Activated naive CD8-positive, alpha-beta T cell treated with anti-CD3 and anti-CD28 coated beads, Interleukin-2, amount 50 U/mL, for 24 hours (primary cell): Measurements from ENCODE around the gene ASB5.
"Not testable (repeated sequence)": the region's sequence is repeated elsewhere in the genome, so short reads cannot be mapped to it uniquely, and the experiment has no call there.

ENCODE experiments used
- ATAC-seq: fragments of 150-1000 bp; cut with Tn5 transposase; one replicate; pipeline ENCODE4 v1.10.0; 2021
- DNase-seq: peaks from one replicate; pipeline ENCODE4 v3.0.0; 2021
- H3K27ac Mint-ChIP-seq: one replicate; pipeline ENCODE4 v1.8.0; 2021; ENCODE audit warnings: mild to moderate bottlenecking, mixed read lengths
- H3K27me3 Mint-ChIP-seq: one replicate; pipeline ENCODE4 v1.8.0; 2021; ENCODE audit warnings: mixed read lengths
- H3K36me3 Mint-ChIP-seq: one replicate; pipeline ENCODE4 v1.8.0; 2021; ENCODE audit warnings: low read depth, mixed read lengths
- H3K4me1 Mint-ChIP-seq: one replicate; pipeline ENCODE4 v1.8.0; 2021; ENCODE audit warnings: mixed read lengths
- H3K4me3 Mint-ChIP-seq: one replicate; pipeline ENCODE4 v1.8.0; 2021; ENCODE audit warnings: mild to moderate bottlenecking, moderate library complexity, mixed read lengths
- H3K9me3 Mint-ChIP-seq: one replicate; pipeline ENCODE4 v1.8.0; 2021; ENCODE audit warnings: mixed read lengths

ASB5 gene

DNA sequence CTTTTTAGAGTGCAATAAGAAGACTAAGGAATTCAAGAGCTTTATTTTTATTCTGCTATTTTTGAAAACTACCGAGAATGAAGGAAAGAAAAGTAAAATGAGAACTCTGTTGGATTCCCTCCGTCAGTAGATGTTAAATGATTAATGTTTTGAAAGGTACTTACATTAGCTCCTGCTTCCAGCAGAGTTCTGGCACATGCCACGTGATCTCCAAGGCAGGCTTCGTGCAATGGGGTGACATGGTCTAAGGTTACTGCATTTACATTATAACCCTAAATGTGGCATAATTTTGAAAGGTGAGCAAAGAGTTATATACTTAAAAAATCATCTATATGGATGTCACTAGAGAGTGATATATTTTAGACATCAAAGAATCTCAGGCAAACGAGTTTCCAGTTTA lies 46.9 kb downstream of the ASB5 start:
- ATAC-seq (no peak), DNase-seq (no peak)
- Mint-ChIP-seq H3K27ac (no peak overlapping the region), H3K9me3 (no peaks in the 10 kb centered on the region), H3K27me3 (peaks cover 15% of the 10 kb centered on the region), H3K4me1 (no peaks in the 10 kb centered on the region), H3K4me3 (no peak overlapping the region), H3K36me3 (no peaks in the 10 kb centered on the region)

DNA sequence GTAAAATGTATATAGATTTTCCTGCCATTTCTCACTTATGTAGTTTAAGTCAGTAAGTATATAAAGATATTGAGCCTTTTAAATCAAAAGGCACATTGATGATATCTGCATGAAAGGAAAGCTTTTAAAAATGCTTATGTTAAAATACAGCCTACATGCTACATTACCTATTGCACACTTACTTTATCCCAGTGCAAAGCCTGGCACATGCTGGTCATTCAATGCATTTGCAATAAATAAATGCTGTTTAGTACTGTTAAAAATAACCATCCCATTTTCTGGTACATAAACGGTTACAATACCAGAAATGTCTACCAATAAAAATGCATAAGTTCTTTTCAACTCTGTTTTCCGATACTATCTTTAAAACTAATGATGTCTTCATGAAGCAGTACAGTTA lies 51.5 kb downstream of the ASB5 start:
- Mint-ChIP-seq H3K27ac (no peak overlapping the region), H3K4me3 (no peak overlapping the region), H3K27me3 (peaks cover 4% of the 10 kb centered on the region), H3K36me3 (no peaks in the 10 kb centered on the region), H3K4me1 (no peaks in the 10 kb centered on the region), H3K9me3 (no peaks in the 10 kb centered on the region)
- DNase-seq, result no peak
- no peak for ATAC-seq

DNA sequence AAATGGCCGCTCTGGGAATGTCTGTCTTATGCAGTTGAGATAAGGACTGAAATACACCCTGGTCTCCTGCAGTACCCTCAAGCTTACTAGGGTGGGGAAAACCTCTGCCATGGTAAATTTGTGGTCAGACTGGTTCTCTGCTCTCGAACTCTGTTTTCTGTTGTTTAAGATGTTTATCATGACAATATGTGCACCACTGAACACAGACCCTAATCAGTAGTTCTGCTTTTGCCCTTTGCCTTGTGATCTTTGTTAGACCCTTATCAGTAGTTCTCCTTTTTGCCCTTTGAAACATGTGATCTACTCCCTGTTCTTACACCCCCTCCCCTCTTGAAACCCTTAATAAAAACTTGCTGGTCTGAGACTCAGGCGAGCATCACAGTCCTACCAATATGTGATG lies 56.7 kb downstream of the ASB5 start:
- not testable (repeated sequence) for ATAC-seq, H3K4me3 Mint-ChIP-seq, DNase-seq, H3K36me3 Mint-ChIP-seq, H3K9me3 Mint-ChIP-seq, H3K4me1 Mint-ChIP-seq, H3K27ac Mint-ChIP-seq
- H3K27me3 Mint-ChIP-seq, result peaks cover 16% of the 10 kb centered on the region

DNA sequence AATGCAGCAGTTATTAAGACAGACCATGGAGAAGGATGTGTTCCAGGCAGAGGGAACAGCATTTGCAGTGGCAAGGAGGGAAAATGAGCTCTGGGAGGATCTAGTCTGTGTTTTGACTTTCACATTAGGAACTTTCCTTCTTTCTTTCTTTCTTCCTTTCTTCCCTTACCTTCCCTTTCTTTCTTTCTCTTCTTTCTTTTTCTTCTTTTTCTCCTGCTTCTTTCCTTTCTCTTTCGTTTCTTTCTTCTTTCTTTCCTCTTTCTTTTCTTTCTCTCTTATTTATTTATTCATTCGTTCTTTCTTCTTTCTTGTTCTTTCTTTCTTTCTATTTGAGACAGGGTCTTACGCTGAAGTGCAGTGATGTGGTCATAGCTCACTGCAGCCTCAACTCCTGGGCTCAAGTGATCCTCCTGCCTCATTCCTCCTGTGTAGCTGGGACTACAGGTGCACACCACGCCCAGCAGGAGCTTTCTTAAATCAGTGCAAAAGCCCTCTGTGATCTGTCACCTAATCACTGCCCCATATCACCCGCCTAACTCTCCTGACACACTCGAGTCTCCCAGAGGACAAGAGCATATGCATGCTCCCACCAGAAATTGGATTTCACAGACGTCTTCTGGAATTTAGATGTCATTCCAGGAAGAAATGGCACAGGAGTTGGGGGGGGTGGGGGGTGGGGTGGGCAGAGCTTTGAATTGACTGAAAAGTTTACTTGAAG lies 58.3 kb downstream of the ASB5 start:
- no peak for ATAC-seq
- DNase-seq, result no peak
- H3K27ac Mint-ChIP-seq, result no peak overlapping the region
- no peaks in the 10 kb centered on the region for H3K9me3 Mint-ChIP-seq
- H3K4me3 Mint-ChIP-seq, result no peak overlapping the region
- H3K27me3 Mint-ChIP-seq, result peaks cover 21% of the 10 kb centered on the region
- H3K36me3 Mint-ChIP-seq, result no peaks in the 10 kb centered on the region
- H3K4me1 Mint-ChIP-seq, result no peaks in the 10 kb centered on the region

DNA sequence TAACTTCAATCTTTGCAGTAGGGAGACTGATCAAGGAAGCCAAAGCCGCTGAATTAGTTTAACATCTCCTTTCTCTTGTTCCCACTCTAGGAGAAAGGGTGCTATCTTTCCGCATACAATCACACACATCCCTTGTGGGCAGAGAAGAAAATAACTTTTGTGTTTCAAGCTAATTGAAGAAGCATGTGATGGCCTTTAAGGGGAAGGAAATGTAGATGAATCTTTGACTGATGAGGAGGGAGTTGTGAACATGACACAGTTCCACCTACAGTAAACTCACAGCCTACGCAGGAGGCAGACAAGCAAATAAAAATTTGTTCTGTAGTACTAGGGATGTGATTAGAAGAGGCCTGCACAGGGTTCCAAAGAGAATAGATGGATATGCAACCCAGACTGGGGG lies 58.9 kb downstream of the ASB5 start:
- DNase-seq (no peak), ATAC-seq (no peak)
- Mint-ChIP-seq H3K4me3 (no peak overlapping the region), H3K9me3 (no peaks in the 10 kb centered on the region), H3K4me1 (no peaks in the 10 kb centered on the region), H3K27me3 (peaks cover 23% of the 10 kb centered on the region), H3K36me3 (no peaks in the 10 kb centered on the region), H3K27ac (no peak overlapping the region)

DNA sequence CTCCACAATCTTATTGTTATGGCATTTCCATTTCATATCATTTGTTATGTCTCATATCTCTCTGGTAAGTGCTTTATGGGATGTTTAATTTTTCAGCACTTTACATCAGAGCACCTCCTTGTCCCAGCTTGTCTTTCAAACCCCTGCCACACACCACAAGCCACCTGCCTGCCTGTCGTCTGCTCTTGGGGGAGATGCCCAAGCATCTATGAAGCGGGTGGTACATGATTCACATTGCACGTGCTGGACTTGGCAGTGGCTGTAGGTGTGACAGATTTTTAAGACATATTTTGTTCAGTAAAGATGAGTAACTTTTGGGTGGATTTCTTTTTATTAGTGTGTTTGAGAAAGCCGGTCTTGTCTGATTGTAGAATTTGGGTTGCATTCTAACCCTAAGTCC lies 59.5 kb downstream of the ASB5 start:
- no peak for ATAC-seq
- Mint-ChIP-seq H3K36me3 (no peaks in the 10 kb centered on the region), H3K4me3 (no peak overlapping the region), H3K27ac (no peak overlapping the region), H3K27me3 (peaks cover 23% of the 10 kb centered on the region), H3K9me3 (no peaks in the 10 kb centered on the region), H3K4me1 (no peaks in the 10 kb centered on the region)
- no peak for DNase-seq

DNA sequence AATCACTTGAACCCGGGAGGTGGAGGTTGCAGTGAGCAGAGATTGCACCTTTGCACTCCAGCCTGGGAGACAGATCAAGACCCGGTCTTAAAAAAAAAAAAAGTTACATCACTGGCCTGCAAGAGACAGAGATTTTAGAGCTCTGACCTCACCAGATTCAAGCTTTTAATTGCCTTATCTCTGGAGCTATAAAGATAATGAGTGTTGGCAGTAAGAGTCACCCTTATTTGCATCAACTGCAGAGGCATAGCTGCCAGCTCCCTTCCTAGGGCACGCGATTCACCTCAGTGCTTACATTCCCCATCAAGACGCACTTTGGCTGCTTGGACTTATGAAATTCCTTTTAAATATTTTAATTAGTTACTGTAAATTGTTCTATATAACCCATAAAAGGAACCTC lies 61.2 kb downstream of the ASB5 start:
- H3K27ac Mint-ChIP-seq, result no peak overlapping the region
- H3K4me1 Mint-ChIP-seq, result peaks cover 2% of the 10 kb centered on the region
- ATAC-seq, result no peak
- H3K27me3 Mint-ChIP-seq, result peaks cover 25% of the 10 kb centered on the region
- H3K36me3 Mint-ChIP-seq, result no peaks in the 10 kb centered on the region
- no peak for DNase-seq
- no peaks in the 10 kb centered on the region for H3K9me3 Mint-ChIP-seq
- H3K4me3 Mint-ChIP-seq, result no peak overlapping the region

DNA sequence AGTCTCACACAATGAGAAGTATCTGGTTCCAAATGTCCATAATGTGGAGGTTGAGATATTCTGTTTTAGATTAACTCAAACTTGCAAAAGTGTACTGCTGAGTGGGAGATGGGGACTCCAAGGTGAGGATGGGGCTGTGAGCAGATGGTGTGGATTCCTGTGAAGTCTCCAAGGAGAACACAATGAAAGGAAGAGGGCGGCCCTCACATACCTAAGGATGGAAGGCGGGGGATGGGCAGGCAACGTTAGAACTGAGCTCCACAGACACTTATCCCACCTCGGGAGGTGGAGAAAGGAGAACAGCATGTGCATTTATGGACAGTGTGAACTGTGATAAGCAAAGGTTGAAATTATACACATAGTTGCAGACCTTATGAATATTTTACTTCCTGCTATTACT lies 63.7 kb downstream of the ASB5 start:
- Mint-ChIP-seq H3K4me1 (peaks cover 5% of the 10 kb centered on the region), H3K36me3 (no peaks in the 10 kb centered on the region), H3K27ac (no peak overlapping the region), H3K4me3 (no peak overlapping the region), H3K9me3 (no peaks in the 10 kb centered on the region), H3K27me3 (peaks cover 21% of the 10 kb centered on the region)
- ATAC-seq (no peak), DNase-seq (no peak)

DNA sequence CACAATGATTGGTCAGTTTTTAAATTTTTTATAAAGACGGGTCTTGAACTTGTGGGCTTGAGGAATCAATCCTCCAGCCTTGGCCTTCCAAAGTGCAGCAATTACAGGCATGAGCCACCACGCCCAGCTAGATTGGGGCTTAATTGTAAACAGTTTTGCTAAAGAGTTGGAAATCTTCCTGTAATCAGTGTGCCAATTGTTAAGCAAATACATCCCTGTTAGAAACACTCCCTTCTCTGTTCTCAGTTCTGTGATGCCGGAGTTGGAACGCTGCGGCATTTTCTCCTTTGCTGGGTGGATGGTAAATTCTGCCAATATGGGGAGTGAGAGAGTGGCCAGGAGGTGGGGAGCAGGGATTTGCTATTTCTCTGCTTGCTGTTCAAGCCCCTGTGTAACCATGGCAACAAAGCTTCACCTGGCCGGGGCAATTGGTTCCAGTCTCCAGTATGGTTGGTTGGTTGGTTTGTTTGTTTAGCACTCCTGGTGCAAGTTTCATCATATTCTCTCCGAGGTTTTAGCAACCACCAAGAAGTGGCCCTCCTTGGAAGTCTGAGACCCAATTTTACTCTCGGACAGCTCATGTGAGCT lies 70.6 kb downstream of the ASB5 start:
- no peak for ATAC-seq
- no peak for DNase-seq
- Mint-ChIP-seq H3K36me3 (peaks cover 4% of the 10 kb centered on the region), H3K27me3 (peaks cover 6% of the 10 kb centered on the region), H3K27ac (no peak overlapping the region), H3K4me1 (peaks cover 37% of the 10 kb centered on the region), H3K9me3 (no peaks in the 10 kb centered on the region), H3K4me3 (no peak overlapping the region)

DNA sequence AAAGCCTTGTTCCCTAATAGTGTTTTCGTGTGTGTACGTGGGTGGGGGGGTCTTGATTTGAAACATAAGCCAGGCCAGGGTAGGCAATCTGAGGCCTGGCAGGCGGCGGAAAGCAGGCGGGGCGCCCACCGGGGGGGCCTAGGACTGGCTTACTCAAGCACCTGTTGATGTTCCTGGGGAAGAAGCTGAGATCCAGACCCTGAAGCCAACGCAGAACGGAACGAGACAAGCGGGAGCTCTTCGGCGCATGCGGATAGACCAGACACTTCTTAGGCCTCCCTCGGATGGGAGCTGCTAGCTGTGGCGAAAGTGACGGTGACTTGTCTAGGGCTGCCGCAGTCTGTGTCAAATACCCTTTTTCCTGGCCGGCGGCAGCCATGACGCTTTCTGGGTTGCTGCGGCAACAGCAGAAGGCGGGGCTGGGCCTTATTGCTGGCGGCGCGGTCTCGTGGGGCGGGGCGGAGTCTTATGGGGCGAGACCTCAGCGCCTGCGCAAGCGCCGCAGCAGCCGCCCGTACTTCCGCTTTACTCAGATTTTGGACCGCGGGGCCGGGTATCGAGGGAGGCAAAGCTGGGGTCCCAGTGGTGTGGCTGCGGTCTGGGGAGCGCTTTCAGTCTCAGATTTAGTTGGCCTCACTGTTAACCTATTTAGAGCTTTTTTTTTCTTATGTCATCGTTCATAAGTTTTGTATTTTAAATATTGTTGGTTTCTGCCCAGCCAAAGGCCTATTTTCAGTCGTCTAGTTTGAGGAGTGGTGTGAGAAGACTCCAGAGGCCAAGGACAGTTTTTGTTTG lies 73.6 kb downstream of the ASB5 start, which contains the start of gene SPATA4:
Gene SPATA4, minus strand, starts transcription at position 402 of the 795 bp plus-strand sequence. Its CDS starts 23 bp downstream, at position 379.
- Mint-ChIP-seq H3K27me3 (peaks cover 27% of the 10 kb centered on the region), H3K36me3 (peaks cover 4% of the 10 kb centered on the region), H3K4me1 (peaks cover 42% of the 10 kb centered on the region), H3K9me3 (no peaks in the 10 kb centered on the region), H3K27ac (peak within 1 kb of the TSS; percentile 86), H3K4me3 (peak within 1 kb of the TSS; percentile 80)
- DNase-seq (peak; percentile 94), ATAC-seq (peak; percentile 82)

DNA sequence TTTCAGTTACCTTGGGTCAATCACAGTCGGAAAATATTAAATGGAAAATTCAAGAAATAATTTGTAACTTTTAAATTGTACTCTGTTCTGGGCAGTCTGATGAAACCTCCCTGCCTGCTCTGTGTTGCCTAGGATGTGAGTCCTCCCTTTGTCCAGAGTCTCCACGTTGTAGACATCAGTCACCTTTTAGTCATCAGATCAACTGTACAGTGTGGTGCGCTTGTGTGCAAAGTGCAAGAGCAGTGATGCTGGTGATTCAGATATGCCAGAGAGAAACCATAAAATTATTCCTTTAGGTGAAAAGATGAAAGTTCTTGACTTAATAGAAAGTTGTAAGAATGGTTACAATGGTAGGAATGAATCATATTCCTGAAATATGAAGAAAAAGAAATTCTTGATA lies 75.1 kb downstream of the ASB5 start:
- H3K4me1 Mint-ChIP-seq, result peaks cover 42% of the 10 kb centered on the region
- H3K27ac Mint-ChIP-seq, result peak overlapping the region; percentile 86
- peak overlapping the region; percentile 32 for H3K4me3 Mint-ChIP-seq
- H3K9me3 Mint-ChIP-seq, result no peaks in the 10 kb centered on the region
- DNase-seq (peak; percentile 40), ATAC-seq (peak; percentile 92)
- H3K36me3 Mint-ChIP-seq, result peaks cover 4% of the 10 kb centered on the region
- peaks cover 37% of the 10 kb centered on the region for H3K27me3 Mint-ChIP-seq

DNA sequence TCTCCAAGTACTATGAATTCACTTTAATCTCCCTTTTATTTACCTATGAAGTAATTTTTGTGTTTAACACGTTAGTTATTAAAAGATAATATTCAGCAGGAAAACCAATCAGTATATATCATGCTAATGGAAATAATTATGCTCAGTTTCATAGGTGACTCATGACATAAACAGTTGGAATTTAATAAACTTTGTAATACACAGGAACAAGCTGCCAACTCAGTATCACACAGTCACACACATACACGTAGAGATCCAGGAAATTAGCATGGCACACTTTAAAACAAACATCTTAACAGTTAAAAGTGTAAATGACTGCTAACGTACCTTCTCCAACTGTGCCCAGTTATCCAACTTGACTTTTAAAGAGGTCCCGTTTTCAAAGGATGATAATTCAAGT lies 75.9 kb downstream of the ASB5 start:
- no peak for DNase-seq

DNA sequence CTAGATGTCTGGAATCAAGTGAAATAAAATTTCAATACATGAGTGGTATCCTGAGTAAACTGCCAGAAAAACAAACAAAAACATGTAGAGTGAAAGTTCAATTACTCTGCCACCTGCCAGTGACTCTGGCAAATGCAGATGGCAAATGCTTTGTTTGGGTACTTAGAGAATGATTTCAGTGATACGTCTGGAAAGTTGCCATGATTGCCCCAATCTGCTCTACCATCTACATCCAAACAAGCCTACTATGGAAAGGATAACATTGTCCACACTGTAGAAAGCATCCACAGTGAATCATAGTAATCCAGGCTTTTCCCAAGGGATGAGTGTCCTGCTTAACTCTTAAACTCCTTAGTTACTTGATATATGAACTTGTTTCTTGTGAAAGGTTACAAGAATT lies 77.0 kb downstream of the ASB5 start:
- DNase-seq, result no peak
- H3K27me3 Mint-ChIP-seq, result peaks cover 40% of the 10 kb centered on the region
- H3K9me3 Mint-ChIP-seq, result no peaks in the 10 kb centered on the region
- no peak overlapping the region for H3K27ac Mint-ChIP-seq
- peaks cover 4% of the 10 kb centered on the region for H3K36me3 Mint-ChIP-seq
- peaks cover 44% of the 10 kb centered on the region for H3K4me1 Mint-ChIP-seq
- ATAC-seq, result no peak
- H3K4me3 Mint-ChIP-seq, result no peak overlapping the region

More for the DNA sequence above, 75.9 kb downstream of the ASB5 start:
- H3K4me3 Mint-ChIP-seq, result no peak overlapping the region
- peaks cover 4% of the 10 kb centered on the region for H3K36me3 Mint-ChIP-seq
- peaks cover 40% of the 10 kb centered on the region for H3K27me3 Mint-ChIP-seq
- H3K4me1 Mint-ChIP-seq, result peaks cover 42% of the 10 kb centered on the region
- no peak overlapping the region for H3K27ac Mint-ChIP-seq
- H3K9me3 Mint-ChIP-seq, result no peaks in the 10 kb centered on the region
- no peak for ATAC-seq

DNA sequence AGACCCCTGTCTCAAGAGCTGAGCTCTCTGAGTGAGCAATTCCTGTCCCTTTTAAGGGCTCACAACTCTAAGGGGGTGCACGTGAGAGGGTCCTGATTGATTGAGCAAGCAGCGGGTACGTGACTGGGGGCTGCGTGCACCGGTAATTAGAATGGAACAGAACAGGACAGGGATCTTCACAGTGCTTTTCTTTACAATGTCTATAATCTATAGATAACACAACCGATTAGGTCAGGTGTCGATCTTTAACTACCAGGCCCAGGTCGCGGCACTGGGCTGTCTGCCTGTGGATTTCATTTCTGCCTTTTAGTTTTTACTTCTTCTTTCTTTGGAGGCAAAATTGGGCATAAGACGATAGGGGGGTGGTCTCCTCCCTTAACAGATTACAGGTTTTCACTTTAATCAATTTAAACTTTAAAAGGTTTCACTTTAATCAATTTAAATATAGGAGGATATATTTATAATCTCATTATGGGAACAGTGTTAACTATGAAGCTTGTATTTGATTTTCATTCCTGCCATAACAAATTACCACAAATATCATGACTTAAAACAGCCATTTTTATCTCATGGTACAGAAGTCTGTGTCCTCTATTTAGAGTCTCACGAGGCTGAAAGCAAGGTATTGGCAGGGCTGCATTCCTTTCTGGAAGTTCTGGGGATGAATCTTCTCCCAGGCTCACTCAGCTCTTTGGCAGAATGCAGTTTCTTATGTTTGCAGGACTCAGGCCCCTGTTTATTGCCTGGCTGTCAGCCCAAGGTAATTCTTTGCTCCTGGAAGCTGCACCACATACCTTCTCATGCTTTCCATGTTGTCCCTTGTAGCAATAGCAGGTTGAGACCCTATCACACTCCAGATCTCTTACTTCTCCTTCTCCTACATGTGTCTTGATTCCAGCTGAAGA lies 78.9 kb downstream of the ASB5 start:
- Mint-ChIP-seq H3K27me3 (peaks cover 42% of the 10 kb centered on the region), H3K9me3 (no peaks in the 10 kb centered on the region), H3K4me3 (no peak overlapping the region), H3K27ac (no peak overlapping the region), H3K4me1 (peaks cover 43% of the 10 kb centered on the region), H3K36me3 (no peaks in the 10 kb centered on the region)
- DNase-seq, result no peak
- no peak for ATAC-seq
